GM19324 (cell line): Measurements from ENCODE around the gene RPLP2.

ENCODE experiments used
- ATAC-seq: cut with Tn5 transposase; IDR thresholded peaks from one replicate; pipeline ENCODE4 v1.9.1; 2021; ENCODE audit warnings: mild to moderate bottlenecking, moderate library complexity; ENCODE audit not compliant: unreplicated experiment, low FRiP score

The RPLP2 gene

GRCh38 chr11:809287-810039, at the start of gene RPLP2:
Gene RPLP2, plus strand, starts transcription at chr11:809967. Its CDS starts 268 bp downstream, at chr11:810235.
- peak; percentile 78 for ATAC-seq

GRCh38 chr11:760236-760635, 49.5 kb upstream of the RPLP2 start:
- ATAC-seq: no peak

GRCh38 chr11:761526-762108, 48.1 kb upstream of the RPLP2 start:
- ATAC-seq: no peak

GRCh38 chr11:762421-763072, 47.2 kb upstream of the RPLP2 start:
- ATAC-seq: no peak

- no peak for ATAC-seq
Measured at GRCh38 chr11:763073-763463, 46.7 kb upstream of the RPLP2 start.

GRCh38 chr11:763549-764321, 46.0 kb upstream of the RPLP2 start:
- ATAC-seq: no peak

GRCh38 chr11:764322-765024, 45.3 kb upstream of the RPLP2 start:
- no peak for ATAC-seq

GRCh38 chr11:765025-765801, 44.6 kb upstream of the RPLP2 start:
- ATAC-seq: no peak

GRCh38 chr11:765802-766091, 44.0 kb upstream of the RPLP2 start:
- ATAC-seq: no peak

- no peak for ATAC-seq
Measured at GRCh38 chr11:766106-766935, 43.4 kb upstream of the RPLP2 start.

GRCh38 chr11:766936-767210, 42.9 kb upstream of the RPLP2 start:
- no peak for ATAC-seq

GRCh38 chr11:767238-767637, 42.5 kb upstream of the RPLP2 start:
- ATAC-seq: no peak

GRCh38 chr11:769887-770641, 39.7 kb upstream of the RPLP2 start:
- no peak for ATAC-seq

GRCh38 chr11:770642-771616, 38.8 kb upstream of the RPLP2 start:
- ATAC-seq: no peak

- ATAC-seq: no peak
Measured at GRCh38 chr11:771617-772204, 38.1 kb upstream of the RPLP2 start.

- no peak for ATAC-seq
Measured at GRCh38 chr11:772429-773390, 37.1 kb upstream of the RPLP2 start.
